RKO (cell line): Measurements from ENCODE around the gene GOLGA7B.
A peak's percentile ranks its signal among the peaks of the same experiment; 100 is the strongest.
"Not testable (repeated sequence)": the region's sequence is repeated elsewhere in the genome, so short reads cannot be mapped to it uniquely, and the experiment has no call there.

Source experiments
- DNase-seq: peaks from one replicate; pipeline ENCODE4 v3.0.0-alpha.2; 2016; ENCODE audit warnings: low spot score

GOLGA7B gene

DNA sequence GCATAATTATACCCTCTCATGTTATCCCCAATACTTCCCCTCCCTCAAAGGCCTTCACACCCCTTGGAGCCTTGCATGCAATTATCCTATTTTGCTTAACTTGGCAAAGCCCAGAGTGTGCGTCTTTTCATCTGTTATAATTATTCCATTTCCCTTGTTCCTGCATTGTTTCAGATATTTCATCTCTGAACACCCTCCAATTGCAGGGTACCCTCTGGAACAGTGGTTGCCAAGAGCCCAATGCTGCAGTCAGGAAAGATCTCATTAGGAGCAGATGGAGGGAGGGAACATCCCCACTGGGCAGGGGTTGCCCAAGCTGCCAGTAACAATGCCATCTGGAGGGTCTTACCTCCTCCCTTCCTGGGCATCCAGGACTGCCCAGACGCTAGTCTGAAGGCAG is 18.4 kb upstream of the GOLGA7B start:
- DNase-seq, result no peak

DNA sequence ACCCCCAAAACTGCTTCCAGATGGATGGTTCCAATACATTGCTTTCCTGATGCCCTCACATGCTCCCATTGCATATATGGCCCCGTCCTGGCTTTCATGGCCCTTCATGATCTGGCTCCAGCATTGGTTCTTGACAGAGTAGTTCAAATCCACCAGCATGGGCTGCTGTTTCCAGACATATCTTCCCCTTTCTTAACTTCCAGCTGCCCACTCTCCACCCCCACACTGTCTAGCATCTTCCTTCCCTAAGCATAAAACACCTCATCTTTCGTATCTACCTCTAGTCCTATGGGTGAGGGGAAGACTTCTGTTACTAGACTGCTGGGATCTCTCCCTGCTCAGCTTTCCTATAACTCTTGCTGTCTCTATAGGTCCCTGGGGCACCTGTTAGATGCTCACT is 13.2 kb upstream of the GOLGA7B start:
- no peak for DNase-seq

DNA sequence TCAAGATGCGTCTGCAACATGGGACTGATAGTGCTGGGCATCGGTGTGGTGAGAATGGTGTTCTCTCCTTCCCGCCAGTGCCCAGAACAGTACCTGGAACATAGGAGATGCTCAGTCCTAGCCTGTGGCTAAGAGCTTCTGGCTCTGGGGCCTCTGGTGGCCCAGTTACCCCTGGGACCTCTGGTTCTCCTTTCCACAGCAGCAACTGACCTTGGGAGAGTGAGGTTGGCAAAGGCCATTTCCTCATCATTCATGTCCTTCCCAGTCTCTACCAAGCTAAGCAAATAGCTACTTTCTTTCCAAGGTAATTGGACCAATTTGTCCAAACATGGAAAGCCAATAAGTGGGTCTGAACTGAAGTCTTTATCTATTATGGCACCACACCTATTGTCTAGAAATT is 11.6 kb upstream of the GOLGA7B start:
- DNase-seq, result no peak

DNA sequence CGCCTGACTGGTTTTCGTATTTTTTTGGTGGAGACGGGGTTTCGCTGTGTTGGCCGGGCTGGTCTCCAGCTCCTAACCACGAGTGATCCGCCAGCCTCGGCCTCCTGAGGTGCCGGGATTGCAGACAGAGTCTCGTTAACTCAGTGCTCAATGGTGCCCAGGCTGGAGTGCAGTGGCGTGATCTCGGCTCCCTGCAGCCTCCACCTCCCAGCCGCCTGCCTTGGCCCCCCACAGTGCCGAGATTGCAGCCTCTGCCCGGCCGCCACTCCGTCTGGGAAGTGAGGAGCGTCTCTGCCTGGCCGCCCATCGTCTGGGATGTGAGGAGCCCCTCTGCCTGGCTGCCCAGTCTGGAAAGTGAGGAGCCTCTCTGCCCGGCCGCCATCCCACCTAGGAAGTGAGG is 8.5 kb upstream of the GOLGA7B start:
- not testable (repeated sequence) for DNase-seq

DNA sequence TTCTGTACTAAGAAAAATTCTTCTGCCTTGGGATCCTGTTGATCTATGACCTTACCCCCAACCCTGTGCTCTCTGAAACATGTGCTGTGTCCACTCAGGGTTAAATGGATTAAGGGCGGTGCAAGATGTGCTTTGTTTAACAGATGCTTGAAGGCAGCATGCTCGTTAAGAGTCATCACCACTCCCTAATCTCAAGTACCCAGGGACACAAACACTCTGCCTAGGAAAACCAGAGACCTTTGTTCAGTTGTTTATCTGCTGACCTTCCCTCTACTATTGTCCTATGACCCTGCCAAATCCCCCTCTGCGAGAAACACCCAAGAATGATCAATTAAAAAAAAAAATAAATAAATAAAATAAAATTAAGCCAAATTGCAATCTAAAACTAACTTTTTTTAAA is 7.5 kb upstream of the GOLGA7B start:
- DNase-seq, result not testable (repeated sequence)

DNA sequence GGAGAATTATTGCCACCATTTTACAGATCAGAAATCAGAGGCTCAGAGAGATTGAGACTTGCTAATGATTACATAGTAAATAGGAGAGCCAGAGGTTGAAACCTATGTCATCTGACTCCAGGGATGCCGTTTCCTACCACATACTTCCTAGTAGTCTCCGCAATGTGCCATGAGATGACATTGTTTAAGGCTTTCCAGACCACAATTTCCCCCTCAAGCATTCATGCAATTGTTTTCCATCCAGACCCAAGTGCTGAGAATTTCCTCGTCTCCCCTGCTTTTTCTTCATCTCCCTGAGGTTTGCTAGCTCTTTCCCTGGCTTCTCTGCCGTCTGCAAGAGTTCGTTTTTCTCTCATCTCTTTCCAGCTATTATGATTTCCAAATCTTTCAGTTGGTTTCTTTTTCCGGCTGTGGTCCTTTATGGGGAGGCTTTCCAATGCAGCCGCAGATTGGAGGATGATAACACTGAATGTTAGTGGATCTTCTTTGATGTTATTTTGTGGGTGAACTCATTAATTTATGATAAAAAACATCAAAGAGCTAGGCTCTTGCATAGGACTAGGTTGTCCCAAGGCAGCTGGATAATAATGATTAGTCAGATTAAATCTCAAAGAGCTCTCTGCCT is 6.9 kb upstream of the GOLGA7B start:
- DNase-seq, result no peak

DNA sequence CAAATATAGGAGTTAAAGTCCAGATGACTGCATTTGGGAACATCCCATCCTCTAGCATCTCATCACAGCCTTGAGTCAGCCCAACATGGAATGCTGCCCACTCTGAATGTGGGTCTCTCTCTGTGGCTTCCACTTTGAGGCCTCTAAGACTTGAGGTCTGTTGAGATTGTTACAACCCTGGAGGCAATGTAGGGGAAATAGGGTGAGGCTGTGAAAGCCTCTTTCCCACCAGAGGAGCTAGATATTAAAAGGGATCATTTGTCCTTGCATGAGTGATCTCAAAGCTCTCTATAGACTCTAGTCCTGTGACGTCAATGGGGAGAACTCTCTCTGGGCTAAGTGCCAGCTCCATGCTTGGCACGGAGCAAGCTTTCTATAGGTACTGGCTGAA is 6.4 kb upstream of the GOLGA7B start:
- no peak for DNase-seq

DNA sequence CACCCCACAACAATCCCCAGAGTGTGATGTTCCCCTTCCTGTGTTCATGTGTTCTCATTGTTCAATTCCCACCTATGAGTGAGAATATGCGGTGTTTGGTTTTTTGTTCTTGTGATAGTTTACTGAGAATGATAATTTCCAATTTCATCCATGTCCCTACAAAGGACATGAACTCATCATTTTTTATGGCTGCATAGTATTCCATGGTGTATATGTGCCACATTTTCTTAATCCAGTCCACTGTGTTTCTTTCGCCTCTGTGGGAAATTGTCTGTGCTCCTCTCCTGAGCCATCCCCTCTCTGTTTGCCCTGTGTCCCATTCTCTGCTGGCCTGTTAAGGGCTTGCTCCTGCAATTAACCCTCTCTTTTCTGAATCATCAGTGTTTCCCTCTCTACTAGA is 5.7 kb upstream of the GOLGA7B start:
- not testable (repeated sequence) for DNase-seq

DNA sequence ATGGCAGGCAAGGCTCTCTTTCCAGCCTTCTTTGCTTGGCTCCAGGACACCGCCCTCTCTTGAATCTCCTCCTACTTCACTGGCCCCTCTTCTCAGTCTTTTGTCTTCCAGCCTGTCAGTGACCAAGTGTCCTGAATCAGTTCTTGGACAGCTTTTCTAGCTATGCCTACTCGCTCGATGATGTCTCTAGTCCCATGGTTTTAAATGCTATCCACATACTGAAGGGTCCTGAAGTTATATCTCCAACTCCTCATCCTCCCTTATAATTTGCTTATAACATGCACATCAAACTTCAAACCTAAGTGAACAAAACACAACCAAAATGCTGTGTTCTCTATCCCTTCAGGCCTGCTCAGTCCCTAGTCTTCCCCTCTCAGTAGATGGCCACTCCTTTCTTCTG is 5.0 kb upstream of the GOLGA7B start:
- DNase-seq, result no peak

DNA sequence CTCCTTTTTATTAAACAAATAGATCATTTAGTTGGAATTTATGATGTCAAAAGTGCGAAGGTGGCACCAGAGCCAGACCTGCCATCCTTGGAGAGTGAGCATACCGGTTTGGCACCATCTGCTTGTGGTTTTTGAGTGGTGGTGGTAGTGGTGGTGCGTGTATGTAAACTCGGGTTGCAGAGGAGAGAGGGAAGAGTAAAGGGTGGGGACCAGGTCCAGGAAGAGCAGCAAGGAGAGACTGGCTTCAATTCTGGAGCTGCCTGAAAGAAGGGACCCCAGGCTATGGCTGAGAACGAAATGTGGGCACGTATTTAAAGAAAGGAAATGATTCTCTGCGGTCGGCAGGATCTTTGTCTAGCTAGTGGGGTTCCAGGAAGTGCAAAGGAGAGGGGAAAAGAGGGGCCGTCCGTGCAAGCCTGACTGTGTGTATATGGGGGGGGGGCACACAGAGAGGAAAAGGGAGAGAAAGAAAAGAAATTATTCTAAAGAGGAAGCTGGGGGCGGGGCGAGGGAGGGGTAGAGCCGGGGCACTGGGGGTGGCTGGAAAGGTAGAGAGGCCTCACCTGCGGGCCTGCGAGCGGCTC is 448 bp upstream of the GOLGA7B start:
- no peak for DNase-seq

DNA sequence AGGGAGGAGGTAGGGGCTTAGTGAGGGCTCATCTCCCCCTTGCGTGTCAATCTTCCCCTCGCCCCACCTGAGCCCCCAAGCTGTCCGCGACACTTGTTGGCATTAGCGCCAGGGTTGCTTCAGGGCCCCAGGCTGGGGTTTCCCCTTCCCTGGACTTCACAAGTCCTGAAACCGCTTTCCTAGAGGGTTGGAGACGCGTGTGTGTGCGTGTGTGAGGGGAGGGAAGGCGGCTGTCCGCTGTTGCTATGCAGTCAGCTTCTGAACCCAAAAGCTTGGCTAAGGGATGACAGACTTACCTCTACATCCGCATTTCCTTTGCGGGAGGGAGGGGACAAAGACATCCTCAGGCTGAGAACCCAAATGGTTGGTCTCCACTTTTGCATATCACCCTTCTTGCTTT is 803 bp downstream of the GOLGA7B start:
- no peak for DNase-seq

DNA sequence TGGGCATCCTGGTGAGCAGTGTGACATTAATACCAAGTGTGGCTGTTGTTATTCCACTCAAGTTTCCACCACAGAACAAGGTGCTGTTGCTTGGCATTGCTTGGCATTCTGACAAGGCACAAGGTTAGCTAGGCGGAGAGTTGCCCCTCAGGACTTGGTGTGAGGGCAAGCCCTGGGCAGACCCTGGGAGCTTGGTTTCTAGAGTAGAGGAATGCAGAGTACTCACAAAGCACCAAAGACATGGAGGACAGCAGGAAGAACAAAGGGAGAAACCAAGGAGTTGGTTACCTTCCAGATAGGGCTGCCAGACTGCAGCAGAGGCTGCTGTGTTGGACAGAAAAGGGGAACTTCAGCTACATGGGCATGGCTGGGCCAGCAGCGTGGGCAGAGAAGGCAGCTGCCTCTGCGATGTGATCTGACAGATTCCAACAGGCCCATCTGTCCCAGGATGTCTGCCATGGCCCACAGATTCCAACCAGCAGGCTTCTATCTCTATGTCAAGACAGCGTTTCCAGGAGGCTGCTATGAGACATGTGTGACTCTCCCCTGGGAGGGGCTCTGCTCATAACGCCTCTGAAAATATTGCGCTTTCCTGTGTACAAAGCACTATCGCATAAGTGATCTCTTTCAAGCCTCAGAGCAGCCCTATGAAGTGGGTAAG is 1.8 kb downstream of the GOLGA7B start:
- DNase-seq, result no peak

DNA sequence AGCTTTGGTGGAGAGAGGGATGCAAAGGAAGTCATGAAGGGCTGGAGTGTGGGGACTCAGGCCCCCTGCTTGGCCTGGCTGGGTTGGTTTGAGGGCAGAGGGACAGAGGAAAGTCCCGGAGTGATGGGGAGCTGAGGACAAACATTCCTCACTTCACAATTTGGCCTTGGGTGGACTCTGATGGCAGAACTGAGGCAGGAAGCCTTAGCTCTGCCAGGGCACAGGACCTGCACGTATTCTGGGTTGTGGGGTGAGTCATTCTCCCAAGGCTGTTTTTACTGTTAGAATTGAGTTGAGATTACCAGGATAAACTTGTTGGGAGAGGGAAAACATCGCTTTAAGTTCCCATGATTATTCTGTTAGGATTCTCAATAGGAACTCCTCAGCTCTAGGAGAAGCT is 2.6 kb downstream of the GOLGA7B start:
- no peak for DNase-seq

DNA sequence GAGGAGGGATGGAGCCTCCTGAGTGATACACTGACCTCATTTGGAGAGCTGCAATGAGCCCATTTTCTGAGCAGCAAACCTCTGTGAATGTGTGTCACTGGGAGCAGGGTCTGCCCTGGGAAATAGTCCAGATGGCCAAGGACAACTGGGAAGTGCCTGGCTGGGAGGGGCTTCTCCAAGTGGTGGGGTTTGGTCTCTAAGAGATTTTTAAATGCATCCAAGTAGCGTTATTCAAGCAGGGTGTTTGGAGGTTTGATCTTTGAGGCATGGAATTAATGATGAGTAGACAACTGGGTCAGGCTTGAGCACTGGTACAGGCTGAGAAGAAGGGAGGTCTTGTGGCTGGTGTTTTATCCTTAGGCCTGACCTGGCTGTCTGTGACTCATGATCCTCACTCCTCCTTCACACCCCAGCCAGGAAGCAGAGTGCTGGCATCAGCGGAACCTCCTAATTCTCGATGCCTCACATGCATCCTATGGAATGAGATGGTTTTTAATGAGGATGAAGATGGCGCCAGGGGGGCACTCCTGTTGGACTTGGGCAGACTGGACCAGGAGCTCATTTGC is 3.3 kb downstream of the GOLGA7B start:
- no peak for DNase-seq

DNA sequence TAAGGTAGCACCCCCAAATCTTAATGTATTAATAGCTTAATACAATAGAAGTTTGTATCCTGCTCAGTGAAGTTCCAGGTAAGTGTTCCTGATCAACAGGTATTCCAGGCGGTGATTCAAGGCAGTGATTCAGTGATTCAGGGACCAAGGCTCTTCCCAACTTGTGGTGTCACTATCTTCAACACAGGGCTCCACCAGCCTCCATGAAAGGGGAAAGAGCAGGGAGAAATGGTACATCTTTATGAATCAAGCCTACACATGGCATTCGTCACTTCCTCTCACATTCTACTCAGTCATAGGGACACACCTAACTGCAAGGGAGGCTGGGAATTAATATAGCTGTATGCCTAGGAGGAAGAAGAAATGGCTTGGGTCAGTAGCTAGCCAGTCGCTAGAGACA is 5.1 kb downstream of the GOLGA7B start:
- peak; percentile 15 for DNase-seq

DNA sequence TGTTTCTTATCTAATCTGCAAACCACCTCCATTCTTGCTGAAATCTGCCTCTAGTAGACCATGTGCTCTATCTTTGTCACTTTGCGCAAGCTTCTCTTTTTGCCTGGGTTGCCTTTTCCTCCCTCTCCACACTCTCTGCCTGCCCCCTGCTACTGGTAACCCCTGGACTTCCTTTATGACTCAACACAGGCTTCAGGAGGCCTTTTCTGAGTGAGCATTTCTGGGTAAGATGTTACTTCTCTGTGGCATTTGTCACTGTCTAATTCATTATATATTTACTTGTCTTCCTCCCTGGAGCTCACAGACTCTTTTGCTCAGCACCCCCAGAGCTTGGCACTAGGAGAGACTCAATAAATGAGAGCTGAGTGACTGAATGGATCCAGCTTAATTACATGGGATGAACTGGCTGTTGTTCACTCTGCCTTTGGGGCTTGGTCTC is 8.4 kb downstream of the GOLGA7B start:
- DNase-seq, result no peak

DNA sequence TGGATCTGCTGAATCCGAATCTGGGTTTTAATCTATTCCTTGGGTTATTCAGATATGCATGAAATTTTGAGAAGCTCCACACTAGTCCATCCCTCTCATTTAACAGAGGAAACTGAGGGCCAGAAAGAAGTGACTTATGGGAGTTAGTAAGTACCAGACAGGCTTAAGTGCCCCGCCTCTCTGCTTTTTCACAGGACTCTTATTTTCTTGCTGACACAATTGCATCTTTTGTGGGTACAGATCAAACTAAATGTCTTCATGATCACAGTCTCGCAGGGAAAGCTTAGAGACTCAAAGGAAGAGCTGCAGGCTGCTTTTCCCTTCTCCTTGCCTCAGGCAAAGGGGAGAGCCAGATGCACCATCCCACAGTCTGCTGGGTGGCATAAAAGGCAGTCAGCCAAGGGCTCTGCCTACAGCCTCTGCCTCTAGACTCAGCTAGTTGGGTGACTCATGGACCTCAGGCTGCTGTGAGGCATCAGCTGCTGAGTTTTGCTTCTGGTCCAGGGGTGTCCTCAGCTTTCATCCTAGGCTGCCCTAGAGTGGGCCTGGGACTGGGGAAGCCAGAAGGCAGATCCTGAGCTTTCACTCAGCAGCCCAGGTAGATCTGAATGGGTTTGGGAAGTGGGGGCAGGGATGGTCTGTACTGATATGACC is 11.6 kb downstream of the GOLGA7B start:
- DNase-seq, result peak; percentile 71

DNA sequence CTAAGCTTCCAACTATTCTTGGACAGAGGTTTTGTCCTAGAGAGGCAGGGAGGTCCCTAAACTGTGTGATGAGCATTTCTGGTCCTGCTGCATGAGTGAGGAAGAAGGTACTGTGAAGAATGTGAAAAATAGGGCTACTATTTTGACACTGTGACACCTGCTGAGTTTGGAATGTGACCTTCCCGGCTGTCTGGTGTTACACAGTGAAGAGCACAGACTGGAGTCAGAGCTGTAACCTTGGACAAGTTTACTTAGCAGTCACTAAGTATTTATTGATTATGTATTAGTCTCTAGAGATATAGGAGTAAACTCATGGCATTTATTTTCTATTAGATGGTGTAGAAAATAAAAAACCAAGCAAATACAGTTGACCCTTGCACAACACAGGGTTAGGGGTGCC is 12.3 kb downstream of the GOLGA7B start:
- no peak for DNase-seq

DNA sequence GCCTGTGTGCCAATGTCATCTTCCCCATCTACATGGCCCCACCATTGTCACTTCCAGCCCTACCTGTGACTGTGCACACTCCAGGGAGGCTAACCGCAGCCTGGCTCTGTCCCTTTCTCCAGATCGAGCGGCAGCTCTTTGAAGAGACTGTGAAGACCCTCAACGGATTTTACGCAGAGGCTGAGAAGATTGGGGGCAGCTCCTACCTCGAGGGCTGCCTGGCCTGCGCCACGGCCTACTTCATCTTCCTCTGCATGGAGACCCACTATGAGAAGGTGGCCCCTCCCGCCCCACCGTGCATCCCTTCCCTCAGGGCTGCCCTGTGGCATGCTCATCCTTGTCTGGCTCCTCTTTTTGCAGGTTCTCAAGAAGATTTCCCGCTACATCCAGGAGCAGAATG is 14.2 kb downstream of the GOLGA7B start:
- DNase-seq, result no peak

DNA sequence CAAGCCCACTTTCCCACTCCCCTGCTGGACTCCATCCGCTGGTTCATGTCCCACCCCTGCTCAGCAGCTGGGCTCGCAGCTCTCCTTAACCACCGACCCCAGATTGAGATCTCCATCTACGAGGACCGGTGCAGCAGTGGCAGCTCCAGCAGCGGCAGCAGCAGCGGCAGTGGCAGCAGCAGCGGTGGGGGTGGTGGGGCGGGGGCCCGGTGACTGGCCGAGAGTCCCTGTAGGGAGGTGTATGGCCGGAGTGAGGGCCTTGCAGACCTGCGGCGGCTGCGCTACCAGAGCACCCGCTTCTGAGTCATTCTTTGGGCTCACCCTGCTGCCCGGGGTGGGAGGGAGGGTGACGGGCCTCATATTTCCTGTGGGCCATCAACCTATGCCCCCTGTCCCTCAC is 15.8 kb downstream of the GOLGA7B start:
- DNase-seq, result no peak

DNA sequence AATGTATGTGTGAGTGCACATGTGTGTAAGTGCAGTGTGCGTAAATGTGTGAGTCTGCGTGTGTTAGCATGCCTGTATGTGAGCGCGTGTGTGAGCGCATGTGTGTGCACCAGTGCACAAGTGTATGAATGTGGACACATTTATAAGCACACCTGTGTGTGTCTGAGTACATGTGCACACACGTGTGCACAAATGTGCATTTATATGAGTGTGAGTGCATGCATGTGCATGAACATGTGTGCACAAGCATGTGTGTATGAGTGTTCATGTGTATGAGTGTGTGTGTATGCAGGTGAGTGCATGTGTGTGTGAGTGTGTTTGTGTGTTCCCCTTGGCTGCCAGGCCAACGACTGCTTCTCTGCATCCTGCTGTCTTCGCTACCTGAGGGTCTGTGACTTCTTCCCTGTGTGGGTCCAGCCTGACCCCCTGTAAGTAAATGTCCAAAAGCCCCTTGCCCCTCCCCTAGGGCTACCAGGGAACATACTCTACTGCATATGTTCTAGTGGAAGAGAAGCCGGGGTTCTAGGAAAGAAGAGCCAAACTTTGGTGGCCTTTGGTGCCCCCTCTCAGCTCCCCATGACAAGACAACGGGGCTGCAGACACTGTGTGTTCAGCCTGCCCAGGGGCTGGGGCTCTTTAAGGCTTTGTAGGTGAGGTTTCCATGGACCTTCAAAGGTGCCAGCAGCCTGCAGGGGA is 17.0 kb downstream of the GOLGA7B start:
- DNase-seq, result no peak

DNA sequence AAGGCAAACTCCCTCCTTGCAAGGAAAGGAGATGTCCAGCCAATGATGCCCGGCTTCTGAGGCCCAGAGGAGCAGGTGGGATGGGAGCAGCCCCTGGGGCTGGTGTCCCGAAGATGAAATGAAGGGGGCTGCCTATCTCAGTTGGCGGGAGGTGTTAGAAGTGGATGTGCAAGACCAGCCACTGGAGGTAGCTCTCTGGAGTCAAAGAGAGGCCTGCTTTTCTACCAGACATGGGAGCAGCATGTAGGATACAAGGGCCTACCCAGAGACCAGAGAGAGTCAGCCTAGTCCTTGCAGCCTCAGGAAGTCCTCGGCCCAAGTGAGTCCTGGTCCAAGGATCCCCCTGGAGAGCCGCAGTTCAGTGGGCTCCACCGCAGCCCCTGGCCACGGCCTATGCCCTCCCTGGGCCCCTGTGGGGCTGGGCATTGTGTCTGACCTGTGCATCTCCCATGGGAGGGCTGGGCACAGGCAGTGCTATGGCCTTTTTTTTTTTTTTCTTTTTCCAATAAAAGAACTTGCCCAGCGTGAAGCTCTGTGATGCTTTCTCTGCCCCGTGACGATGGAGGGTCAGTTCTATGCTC is 17.7 kb downstream of the GOLGA7B start:
- DNase-seq, result no peak
